Measurements from ENCODE around the gene APBB3.

- no peak for TF ChIP-seq CTCF (IDR thresholded peaks at IDR 0.05)
- TF ChIP-seq EZH2 (IDR thresholded peaks at IDR 0.05) = no peak
Measured at GRCh38 chr5:140602147-140602546, 37.7 kb upstream of the APBB3 start.
